HepG2 (cell line): Measurements from ENCODE around the gene PTPRM. TPM values are rescaled to one million over a fixed set of nuclear protein-coding genes. Genes with fewer than 3 reads are reported as not detected.

Experiments used
- ATAC-seq: fragments of 200-7000 bp; cut with Tn5 transposase; 3 replicates; pipeline ENCODE4 v1.9.1; 2020; ENCODE audit warnings: mild to moderate bottlenecking, moderate library complexity
- BruUV-seq: library from RNA; stranded (reverse); fragments of 400-500 nt; replicated peaks from 2 replicates; lab custom pipeline; 2021; lab: Mats Ljungman, UMichigan
- CTCF ChIA-PET: fragments of 300-600 bp; formaldehyde crosslinking; extraction: SDS; loops from one replicate; lab custom pipeline; 2021; ENCODE audit warnings: low total read pairs, inconsistent platforms, low intra/inter-chr PET ratio; lab: Yijun Ruan, JAX
- POLR2A ChIA-PET: fragments of 350-600 bp; sonication (Branson Sonifier 250); formaldehyde crosslinking; loops from one replicate; lab custom pipeline; 2020; ENCODE audit warnings: antibody characterized with exemption, inconsistent platforms; lab: Yijun Ruan, JAX
- DNase-seq: peaks from one replicate; pipeline ENCODE4 v3.0.0-alpha.2; 2015; ENCODE audit warnings: low spot score
- FAIRE-seq: peaks from 3 replicates; lab custom pipeline; 2011; peaks lifted over from hg19 to GRCh38; lab: Jason Lieb, UNC
- H2AFZ ChIP-seq: one replicate; pipeline ENCODE4 v1.6.1; 2011; ENCODE audit warnings: low read length, inconsistent platforms
- H3K27ac ChIP-seq: fragments of 300-600 bp; 3 replicates; pipeline ENCODE4 v1.8.0; 2011; ENCODE audit warnings: mixed run types, mild to moderate bottlenecking, mixed read lengths, low read length, inconsistent platforms; ENCODE audit not compliant: insufficient read depth; ENCODE audit errors: extremely low read length
- H3K27me3 ChIP-seq, 2 experiments: fragments of 200-600 bp in 1 of 2; 2 replicates in 1 of 2; 3 replicates in 1 of 2; pipeline versions ENCODE4 v1.6.0 to v1.8.0; 2011; ENCODE audit warnings: low read length in 2 of 2, mild to moderate bottlenecking in 2 of 2, moderate library complexity in 2 of 2, inconsistent platforms in 1 of 2; ENCODE audit not compliant: insufficient read depth in 2 of 2, control insufficient read depth in 1 of 2
- H3K36me3 ChIP-seq, 2 experiments: fragments of 200-600 bp in 1 of 2; replicated peaks in 1 of 2; 2 replicates in 1 of 2; 3 replicates in 1 of 2; pipeline versions ENCODE4 v1.5.1 to v1.8.0; 2011; ENCODE audit warnings: low read length in 2 of 2, inconsistent platforms in 1 of 2; ENCODE audit not compliant: insufficient read depth in 2 of 2, control insufficient read depth in 1 of 2
- H3K4me1 ChIP-seq: 2 replicates; pipeline ENCODE4 v1.5.1; 2012; ENCODE audit warnings: low read length, inconsistent platforms; ENCODE audit not compliant: insufficient read depth
- H3K4me2 ChIP-seq: 2 replicates; pipeline ENCODE4 v1.6.0; 2011; ENCODE audit warnings: low read depth, low read length, inconsistent platforms
- H3K4me3 ChIP-seq, 3 experiments: fragments of 200-600 bp in 1 of 3; sonication (generic), shearing (Covaris generic) in 1 of 3; replicated peaks in 1 of 3; 2 replicates each; pipeline ENCODE4 v1.5.1; 2011 to 2016; ENCODE audit warnings: low read length in 3 of 3, inconsistent platforms in 2 of 3, low read depth in 2 of 3, mild to moderate bottlenecking in 2 of 3, control low read depth in 1 of 3, mixed read lengths in 1 of 3; ENCODE audit not compliant: insufficient read depth in 1 of 3
- H3K79me2 ChIP-seq: one replicate; pipeline ENCODE4 v1.6.1; 2011; ENCODE audit warnings: low read length, inconsistent platforms; ENCODE audit not compliant: insufficient read depth
- H3K9ac ChIP-seq: 2 replicates; pipeline ENCODE4 v1.6.0; 2011; ENCODE audit warnings: mild to moderate bottlenecking, low read depth, low read length, inconsistent platforms; ENCODE audit not compliant: insufficient read depth
- H3K9me3 ChIP-seq: 2 replicates; pipeline ENCODE4 v1.5.1; 2012; ENCODE audit warnings: mild to moderate bottlenecking, low read length
- H4K20me1 ChIP-seq: 2 replicates; pipeline ENCODE4 v1.6.0; 2011; ENCODE audit warnings: inconsistent platforms, mild to moderate bottlenecking, low read length, moderate library complexity; ENCODE audit not compliant: insufficient read depth
- CBX1 ChIP-seq: IDR thresholded peaks from one replicate; pipeline ENCODE4 v1.6.1; 2016; ENCODE audit warnings: antibody characterized with exemption, low read depth
- DMAP1 ChIP-seq: IDR thresholded peaks from 2 replicates; pipeline ENCODE4 v1.6.1; 2016
- ESRRA ChIP-seq: sonication (generic); formaldehyde crosslinking; IDR thresholded peaks from 2 replicates; pipeline ENCODE4 v1.5.1; 2020; ENCODE audit warnings: mild to moderate bottlenecking, low read depth, missing genetic modification reagents
- FOSL2 ChIP-seq: sonication (generic); formaldehyde crosslinking; IDR thresholded peaks from 2 replicates; pipeline ENCODE4 v1.4.0; 2020; ENCODE audit warnings: missing genetic modification reagents
- FOXM1 ChIP-seq: sonication (generic); formaldehyde crosslinking; IDR thresholded peaks from 2 replicates; pipeline ENCODE4 v1.5.0; 2020; ENCODE audit warnings: missing genetic modification reagents
- JARID2 ChIP-seq: sonication (generic); formaldehyde crosslinking; IDR thresholded peaks from 2 replicates; pipeline ENCODE4 v1.8.1; 2023; ENCODE audit warnings: missing genetic modification reagents, inconsistent platforms; ENCODE audit not compliant: insufficient replicate concordance
- MED8 ChIP-seq: sonication (generic); formaldehyde crosslinking; IDR thresholded peaks from 2 replicates; pipeline ENCODE4 v1.8.1; 2023; ENCODE audit warnings: mild to moderate bottlenecking, missing genetic modification reagents; ENCODE audit not compliant: insufficient replicate concordance
- MEF2D ChIP-seq: sonication (generic); formaldehyde crosslinking; IDR thresholded peaks from 2 replicates; pipeline ENCODE4 v1.5.1; 2020; ENCODE audit warnings: mild to moderate bottlenecking, missing genetic modification reagents
- NBN ChIP-seq: fragments of 450-650 bp; conservative IDR thresholded peaks from 2 replicates; pipeline ENCODE4 v1.6.1; 2017
- SP140L ChIP-seq: sonication (generic); formaldehyde crosslinking; IDR thresholded peaks from 2 replicates; pipeline ENCODE4 v1.4.0; 2020; ENCODE audit warnings: missing genetic modification reagents, borderline replicate concordance
- STAT5B ChIP-seq: sonication (generic); formaldehyde crosslinking; IDR thresholded peaks from 2 replicates; pipeline ENCODE4 v1.4.0; 2020; ENCODE audit warnings: missing genetic modification reagents
- TOE1 ChIP-seq: sonication (generic); formaldehyde crosslinking; IDR thresholded peaks from 2 replicates; pipeline ENCODE4 v1.4.0; 2020; ENCODE audit warnings: mild to moderate bottlenecking, missing genetic modification reagents
- ZIK1 ChIP-seq: sonication (generic); formaldehyde crosslinking; IDR thresholded peaks from 2 replicates; pipeline ENCODE4 v1.5.0; 2020; ENCODE audit warnings: mild to moderate bottlenecking, low read depth, missing genetic modification reagents, borderline replicate concordance
- ZKSCAN8 ChIP-seq: IDR thresholded peaks from 2 replicates; pipeline ENCODE4 v1.6.1; 2016; ENCODE audit warnings: borderline replicate concordance, missing genetic modification reagents, missing compliant biosample characterization
- ZNF225 ChIP-seq: sonication (generic); formaldehyde crosslinking; IDR thresholded peaks from 2 replicates; pipeline ENCODE4 v1.4.0; 2020; ENCODE audit warnings: mild to moderate bottlenecking, missing genetic modification reagents
- ZNF253 ChIP-seq: sonication (generic); formaldehyde crosslinking; IDR thresholded peaks from 2 replicates; pipeline ENCODE4 v1.8.0; 2022; ENCODE audit warnings: mild to moderate bottlenecking, missing genetic modification reagents, borderline replicate concordance
- ZNF280D ChIP-seq: sonication (generic); formaldehyde crosslinking; IDR thresholded peaks from 2 replicates; pipeline ENCODE4 v1.5.1; 2020; ENCODE audit warnings: mild to moderate bottlenecking, missing genetic modification reagents
- ZNF552 ChIP-seq: sonication (generic); formaldehyde crosslinking; IDR thresholded peaks from 2 replicates; pipeline ENCODE4 v1.9.0; 2022; ENCODE audit warnings: missing genetic modification reagents, mild to moderate bottlenecking, borderline replicate concordance
- ZNF569 ChIP-seq: sonication (generic); formaldehyde crosslinking; IDR thresholded peaks from 2 replicates; pipeline ENCODE4 v1.5.0; 2020; ENCODE audit warnings: mild to moderate bottlenecking, missing genetic modification reagents, moderate library complexity, borderline replicate concordance
- ZNF788 ChIP-seq: sonication (generic); formaldehyde crosslinking; IDR thresholded peaks from 2 replicates; pipeline ENCODE4 v1.5.0; 2020; ENCODE audit warnings: mild to moderate bottlenecking, missing genetic modification reagents, borderline replicate concordance
- ZSCAN21 ChIP-seq: sonication (generic); formaldehyde crosslinking; IDR thresholded peaks from 2 replicates; pipeline ENCODE4 v1.8.0; 2022; ENCODE audit warnings: mild to moderate bottlenecking, missing genetic modification reagents, moderate library complexity, borderline replicate concordance
- in situ Hi-C: cut with HindIII; loops from 2 replicates; pipeline ENCODE4 v1.10.0; 2017; ENCODE audit warnings: low pct_unique_long_range_greater_than_20kb; ENCODE audit not compliant: extremely low pct_ligation_motif_present
- intact Hi-C: fragments of 100-400 bp; cut with micrococcal nuclease; formaldehyde crosslinking; loops from one replicate; pipeline ENCODE4 v1.10.0; 2022; ENCODE audit not compliant: unreplicated experiment
- polyA plus RNA-seq, 8 experiments: library from polyadenylated mRNA; depleted of rRNA in 3 of 8; stranded (reverse) in 7 of 8; unstranded in 1 of 8; fragments of >200 nt; fragmentation: Illumina TruSeq in 4 of 8; extraction: Trizol in 4 of 8; gene quantifications; 2 replicates each; pipeline versions ENCODE4 v1.2.1 to v1.2.3, GENCODE V29; 2011 to 2016; ENCODE audit warnings: low read depth in 4 of 8, missing spikeins in 1 of 8, mixed read lengths in 1 of 8; ENCODE audit not compliant: insufficient read depth in 1 of 8
- total RNA-seq, 5 experiments: library from RNA; depleted of rRNA; stranded (reverse); fragments of >200 nt; fragmentation: Illumina TruSeq; extraction: Trizol; gene quantifications; 2 replicates each; pipeline ENCODE4 v1.2.3, GENCODE V29; 2016; ENCODE audit warnings: low read depth in 1 of 5
- TF ChIP-seq, protein P1 (sequence below): sonication (generic); formaldehyde crosslinking; IDR thresholded peaks from 2 replicates; pipeline ENCODE4 v1.9.0; 2021; ENCODE audit warnings: missing genetic modification reagents, borderline replicate concordance

Gene PTPRM
- total and polyA plus RNA-seq, 2 of the 13 experiments (the other 11 are each of a cell fraction or from before 2014, with no cell fraction given): 12.6 to 108 TPM

DNA sequence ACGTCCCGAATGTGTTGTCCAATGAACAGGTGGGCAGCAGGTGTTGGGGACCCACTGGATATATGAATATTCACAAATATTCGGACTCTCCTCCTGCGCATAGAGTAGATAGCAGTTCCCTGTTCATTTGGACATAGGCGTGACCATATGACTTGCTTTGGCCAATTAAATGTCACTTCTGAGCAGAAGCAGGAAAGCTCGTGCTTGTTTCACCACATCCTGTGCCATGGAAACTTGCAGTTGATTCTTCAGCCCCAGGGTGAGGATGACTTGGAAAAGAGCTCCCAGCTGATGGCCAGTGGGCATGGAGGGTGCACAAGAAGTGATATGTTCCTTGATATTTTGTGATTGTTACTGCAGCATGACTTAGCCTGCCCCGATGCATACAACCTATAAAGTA lies 52.6 kb downstream of the PTPRM start (continued):
- TF ChIP-seq ZNF280D (no peak), ZNF569 (no peak), JARID2 (CRISPR knock-in tag) (no peak), NBN (no peak), DMAP1 (CRISPR knock-in tag) (no peak), ZSCAN21 (no peak)
- TF ChIP-seq, protein P1, sequence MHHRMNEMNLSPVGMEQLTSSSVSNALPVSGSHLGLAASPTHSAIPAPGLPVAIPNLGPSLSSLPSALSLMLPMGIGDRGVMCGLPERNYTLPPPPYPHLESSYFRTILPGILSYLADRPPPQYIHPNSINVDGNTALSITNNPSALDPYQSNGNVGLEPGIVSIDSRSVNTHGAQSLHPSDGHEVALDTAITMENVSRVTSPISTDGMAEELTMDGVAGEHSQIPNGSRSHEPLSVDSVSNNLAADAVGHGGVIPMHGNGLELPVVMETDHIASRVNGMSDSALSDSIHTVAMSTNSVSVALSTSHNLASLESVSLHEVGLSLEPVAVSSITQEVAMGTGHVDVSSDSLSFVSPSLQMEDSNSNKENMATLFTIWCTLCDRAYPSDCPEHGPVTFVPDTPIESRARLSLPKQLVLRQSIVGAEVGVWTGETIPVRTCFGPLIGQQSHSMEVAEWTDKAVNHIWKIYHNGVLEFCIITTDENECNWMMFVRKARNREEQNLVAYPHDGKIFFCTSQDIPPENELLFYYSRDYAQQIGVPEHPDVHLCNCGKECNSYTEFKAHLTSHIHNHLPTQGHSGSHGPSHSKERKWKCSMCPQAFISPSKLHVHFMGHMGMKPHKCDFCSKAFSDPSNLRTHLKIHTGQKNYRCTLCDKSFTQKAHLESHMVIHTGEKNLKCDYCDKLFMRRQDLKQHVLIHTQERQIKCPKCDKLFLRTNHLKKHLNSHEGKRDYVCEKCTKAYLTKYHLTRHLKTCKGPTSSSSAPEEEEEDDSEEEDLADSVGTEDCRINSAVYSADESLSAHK (CRISPR knock-in tag): no peak

- H3K27ac ChIP-seq: no peak overlapping the region
- H3K79me2 ChIP-seq: peaks cover 17% of the 10 kb centered on the region
- no TSS peak for BruUV-seq
- no peak for DNase-seq
- ChIA-PET POLR2A (no interaction called here), CTCF (no interaction called here)
- in situ Hi-C loops: no loop called here
- no peaks in the 10 kb centered on the region for H3K36me3 ChIP-seq
- H3K4me2 ChIP-seq: no peak overlapping the region
- H3K9ac ChIP-seq: no peak overlapping the region
- no peaks in the 10 kb centered on the region for H3K27me3 ChIP-seq
- FAIRE-seq: no peak
- intact Hi-C loops: no loop called here
- no peak for ATAC-seq
- no peaks in the 10 kb centered on the region for H3K9me3 ChIP-seq
- peaks cover 57% of the 10 kb centered on the region for H3K4me1 ChIP-seq
- H4K20me1 ChIP-seq: no peaks in the 10 kb centered on the region
- H3K4me3 ChIP-seq: no peak overlapping the region
- no peak overlapping the region for H2AFZ ChIP-seq
- TF ChIP-seq ZNF253 (CRISPR knock-in tag) (no peak), STAT5B (no peak), SP140L (CRISPR knock-in tag) (no peak), ZNF552 (CRISPR knock-in tag) (no peak), ZKSCAN8 (CRISPR knock-in tag) (no peak), ZIK1 (CRISPR knock-in tag) (no peak), FOXM1 (CRISPR knock-in tag) (no peak), TOE1 (no peak), MED8 (CRISPR knock-in tag) (no peak), MEF2D (CRISPR knock-in tag) (no peak), FOSL2 (CRISPR knock-in tag) (no peak), ZNF225 (CRISPR knock-in tag) (no peak), CBX1 (no peak), ZNF788 (CRISPR knock-in tag) (no peak), NBN (no peak), ESRRA (no peak)
Observed at GRCh38 chr18:7622721-7623120, 55.6 kb downstream of the PTPRM start.
